ENCODE results near the gene RAVER1.

The RAVER1 gene

GRCh38 chr19:10266706-10267105, 66.6 kb downstream of the RAVER1 start:
- no peak for DNase-seq

All from activated T-cell treated with anti-CD3 and anti-CD28 coated beads, Interleukin-2, amount 50 U/mL, for 48 hours (primary cell).